Measurements from ENCODE around the gene B9D2.
"Not testable (repeated sequence)": the region's sequence is repeated elsewhere in the genome, so short reads cannot be mapped to it uniquely, and the experiment has no call there.

B9D2 gene

DNA sequence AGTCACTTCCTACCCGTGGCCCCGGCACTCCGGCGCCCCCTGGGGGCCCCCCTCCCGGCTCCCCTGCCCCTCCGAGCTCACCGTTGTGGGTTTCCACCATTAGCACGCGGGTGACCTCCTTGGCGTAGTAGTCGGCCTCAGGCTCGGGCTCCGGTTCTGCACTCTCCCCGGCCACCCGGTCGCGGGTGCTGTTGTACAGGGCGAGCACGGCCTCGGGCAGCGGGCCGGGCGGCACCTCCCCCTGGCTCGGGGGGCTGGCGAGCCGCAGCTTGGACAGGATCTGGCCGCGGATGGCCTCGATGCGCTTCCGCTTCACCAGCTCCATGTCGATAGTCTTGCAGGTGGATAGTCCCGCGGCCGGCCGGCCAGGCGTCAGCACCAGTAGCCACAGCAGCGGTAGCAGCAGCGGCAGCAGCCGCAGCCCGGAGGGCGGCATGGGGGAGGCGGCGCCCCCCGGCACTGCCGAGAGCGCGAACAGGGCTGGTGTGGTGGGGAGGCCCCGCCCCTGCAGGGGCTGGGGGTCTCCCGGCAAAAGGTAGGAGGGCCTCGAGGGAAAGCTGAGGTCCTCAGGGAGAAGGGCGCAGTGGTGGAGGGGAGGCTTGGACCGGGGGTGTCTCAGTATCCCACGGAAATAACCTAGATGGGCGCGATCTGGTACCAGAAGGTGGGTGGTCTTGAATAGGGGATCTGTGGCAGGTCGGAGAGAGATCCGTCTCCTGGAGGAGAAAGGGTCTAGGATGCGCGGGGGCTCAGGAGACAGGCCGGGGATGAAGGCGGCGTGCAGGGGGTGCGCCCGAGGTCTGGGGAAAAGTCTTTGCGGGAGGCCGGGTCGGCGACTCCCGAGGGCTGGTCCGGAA lies 11.1 kb downstream of the B9D2 start:
- TF ChIP-seq, protein P1, sequence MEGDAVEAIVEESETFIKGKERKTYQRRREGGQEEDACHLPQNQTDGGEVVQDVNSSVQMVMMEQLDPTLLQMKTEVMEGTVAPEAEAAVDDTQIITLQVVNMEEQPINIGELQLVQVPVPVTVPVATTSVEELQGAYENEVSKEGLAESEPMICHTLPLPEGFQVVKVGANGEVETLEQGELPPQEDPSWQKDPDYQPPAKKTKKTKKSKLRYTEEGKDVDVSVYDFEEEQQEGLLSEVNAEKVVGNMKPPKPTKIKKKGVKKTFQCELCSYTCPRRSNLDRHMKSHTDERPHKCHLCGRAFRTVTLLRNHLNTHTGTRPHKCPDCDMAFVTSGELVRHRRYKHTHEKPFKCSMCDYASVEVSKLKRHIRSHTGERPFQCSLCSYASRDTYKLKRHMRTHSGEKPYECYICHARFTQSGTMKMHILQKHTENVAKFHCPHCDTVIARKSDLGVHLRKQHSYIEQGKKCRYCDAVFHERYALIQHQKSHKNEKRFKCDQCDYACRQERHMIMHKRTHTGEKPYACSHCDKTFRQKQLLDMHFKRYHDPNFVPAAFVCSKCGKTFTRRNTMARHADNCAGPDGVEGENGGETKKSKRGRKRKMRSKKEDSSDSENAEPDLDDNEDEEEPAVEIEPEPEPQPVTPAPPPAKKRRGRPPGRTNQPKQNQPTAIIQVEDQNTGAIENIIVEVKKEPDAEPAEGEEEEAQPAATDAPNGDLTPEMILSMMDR (IDR thresholded peaks at IDR 0.05; ENCODE audit: insufficient read depth, low read length, poor library complexity, severe bottlenecking), result peak; percentile 93
- H3K36me3 ChIP-seq (ENCODE audit: control insufficient read depth, insufficient read depth, low read length), result peaks cover 6% of the 10 kb centered on the region
- H3K27me3 ChIP-seq (replicated peaks; ENCODE audit: control insufficient read depth, insufficient read depth, low read length), result no peaks in the 10 kb centered on the region
- DNase-seq (ENCODE audit: extremely low read depth, insufficient read length), result peak; percentile 88
- H3K4me3 ChIP-seq (replicated peaks; ENCODE audit: low read depth, low read length), result peak overlapping the region; percentile 94

GRCh38 chr19:41352279-41352608 lies 11.7 kb downstream of the B9D2 start:
- Histone ChIP-seq H3K27me3 (replicated peaks; ENCODE audit: control insufficient read depth, insufficient read depth, low read length) (no peaks in the 10 kb centered on the region), H3K4me3 (replicated peaks; ENCODE audit: low read depth, low read length) (peak overlapping the region; percentile 94), H3K36me3 (ENCODE audit: control insufficient read depth, insufficient read depth, low read length) (peaks cover 6% of the 10 kb centered on the region)
- DNase-seq (ENCODE audit: extremely low read depth, insufficient read length), result no peak
- TF ChIP-seq, protein P1 (IDR thresholded peaks at IDR 0.05; ENCODE audit: insufficient read depth, low read length, poor library complexity, severe bottlenecking), result no peak

DNA sequence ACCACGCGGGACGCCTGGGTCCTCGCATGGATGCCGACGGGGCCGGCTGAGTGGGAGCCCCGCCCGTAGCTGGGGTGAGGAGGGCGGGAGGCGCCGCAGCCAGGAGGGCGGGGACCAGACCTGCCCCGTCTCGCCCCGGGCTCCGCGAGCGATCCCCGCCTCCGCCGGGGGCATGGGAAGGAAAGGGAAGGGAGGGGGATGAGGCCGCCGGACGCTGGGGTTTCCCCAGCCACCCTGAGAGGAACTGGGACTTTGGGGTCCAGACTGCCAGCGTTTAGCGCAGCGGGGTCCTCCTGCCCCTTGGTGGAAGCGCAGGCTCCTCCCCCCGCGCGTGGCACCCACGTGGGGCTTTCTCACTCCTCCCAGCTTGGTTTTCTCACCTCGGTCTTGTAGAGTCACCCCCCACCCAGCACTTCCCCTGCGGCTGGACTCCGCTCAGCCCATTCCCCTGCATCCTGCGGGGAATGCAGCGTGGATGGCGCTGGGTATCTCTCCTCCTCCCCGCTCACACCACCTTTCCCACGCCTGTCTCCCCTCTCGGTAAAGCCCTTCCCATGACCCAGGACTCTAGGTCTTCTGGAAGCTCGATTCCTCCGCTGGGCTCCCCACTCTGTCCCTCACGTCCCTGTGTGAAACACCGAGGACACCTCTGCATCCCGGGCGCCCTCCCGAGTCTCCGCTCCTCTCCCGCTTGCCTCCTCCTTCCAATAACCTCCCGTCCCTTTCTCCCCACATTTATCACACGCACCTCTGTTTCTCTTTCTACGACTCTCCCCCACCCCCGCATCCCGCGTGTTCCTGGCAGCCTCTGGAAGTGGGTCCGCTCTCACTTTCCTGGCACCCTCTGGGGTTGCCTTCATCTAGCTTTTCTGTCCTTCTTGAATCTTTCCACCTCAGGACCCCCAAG lies 12.4 kb downstream of the B9D2 start:
- Histone ChIP-seq H3K4me3 (replicated peaks; ENCODE audit: low read depth, low read length) (peak overlapping the region; percentile 94), H3K27me3 (replicated peaks; ENCODE audit: control insufficient read depth, insufficient read depth, low read length) (no peaks in the 10 kb centered on the region), H3K36me3 (ENCODE audit: control insufficient read depth, insufficient read depth, low read length) (peaks cover 8% of the 10 kb centered on the region)
- TF ChIP-seq, protein P1 (IDR thresholded peaks at IDR 0.05; ENCODE audit: insufficient read depth, low read length, poor library complexity, severe bottlenecking), result no peak
- peak; percentile 89 for DNase-seq (ENCODE audit: extremely low read depth, insufficient read length)

DNA sequence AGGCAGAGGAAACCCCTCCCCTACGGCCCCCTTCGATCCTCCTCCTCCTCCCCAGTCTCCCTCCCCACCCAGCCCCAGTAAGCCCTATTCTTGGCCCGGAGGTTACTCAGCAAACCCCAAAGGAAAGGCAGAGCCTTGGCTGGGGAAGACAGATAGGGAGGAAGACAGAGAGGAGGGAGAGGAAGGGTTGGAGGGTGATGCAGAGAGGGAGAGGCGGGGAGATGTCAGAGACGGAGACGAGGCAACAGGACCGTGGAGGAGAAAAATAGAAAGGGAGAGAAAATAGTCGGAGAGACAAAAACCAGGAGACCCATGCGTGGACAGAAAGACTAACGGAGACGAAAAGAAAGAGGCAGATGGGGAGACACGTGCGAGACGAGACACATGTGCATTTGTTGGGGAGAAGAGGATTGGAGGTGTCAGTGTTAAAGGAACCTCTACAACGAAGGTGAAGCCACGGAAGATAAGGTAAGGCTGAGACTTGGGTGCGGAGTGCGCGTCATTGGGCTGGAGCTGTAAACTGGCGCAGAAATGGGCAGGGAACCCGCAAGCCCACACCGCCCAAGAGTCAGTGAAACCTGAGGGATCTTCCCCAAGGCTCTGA lies 13.1 kb downstream of the B9D2 start:
- H3K4me3 ChIP-seq (replicated peaks; ENCODE audit: low read depth, low read length), result peak overlapping the region; percentile 94
- TF ChIP-seq, protein P1 (IDR thresholded peaks at IDR 0.05; ENCODE audit: insufficient read depth, low read length, poor library complexity, severe bottlenecking), result no peak
- DNase-seq (ENCODE audit: extremely low read depth, insufficient read length), result no peak

DNA sequence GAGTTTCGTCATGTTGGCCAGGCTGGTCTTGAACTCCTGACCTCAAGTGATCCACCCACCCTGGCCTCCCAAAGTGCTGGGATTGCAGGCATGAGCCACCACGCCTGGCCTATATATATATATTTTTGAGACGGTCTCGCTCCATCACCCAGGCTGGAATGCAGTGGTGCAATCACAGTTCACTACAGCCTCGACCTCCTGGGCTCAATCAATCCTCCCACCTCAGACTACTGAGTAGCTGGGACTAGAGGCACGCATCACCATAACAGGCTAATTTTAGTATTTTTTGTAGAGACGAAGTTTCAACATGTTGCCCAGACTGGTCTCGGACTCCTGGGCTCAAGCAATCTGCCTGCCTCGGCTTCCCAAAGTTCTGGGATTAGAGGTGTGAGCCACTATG lies 17.0 kb downstream of the B9D2 start:
- H3K27me3 ChIP-seq (replicated peaks; ENCODE audit: control insufficient read depth, insufficient read depth, low read length); DNase-seq (ENCODE audit: extremely low read depth, insufficient read length); H3K4me3 ChIP-seq (replicated peaks; ENCODE audit: low read depth, low read length): not testable (repeated sequence)
- H3K36me3 ChIP-seq (ENCODE audit: control insufficient read depth, insufficient read depth, low read length), result peaks cover 28% of the 10 kb centered on the region

More for the DNA sequence above, 13.1 kb downstream of the B9D2 start:
- Histone ChIP-seq H3K27me3 (replicated peaks; ENCODE audit: control insufficient read depth, insufficient read depth, low read length) (no peaks in the 10 kb centered on the region), H3K36me3 (ENCODE audit: control insufficient read depth, insufficient read depth, low read length) (peaks cover 8% of the 10 kb centered on the region)

All from GM06990 (cell line).